NCI-H1930 (cell line): ENCODE data around the gene TEKTIP1.
"Not testable (repeated sequence)": the region's sequence is repeated elsewhere in the genome, so short reads cannot be mapped to it uniquely, and the experiment has no call there.

Experiments
- DNase-seq, 2 experiments: peaks; one replicate each; lab custom pipeline; 2025; lab: John Stamatoyannopoulos, UW

TEKTIP1 gene

DNA sequence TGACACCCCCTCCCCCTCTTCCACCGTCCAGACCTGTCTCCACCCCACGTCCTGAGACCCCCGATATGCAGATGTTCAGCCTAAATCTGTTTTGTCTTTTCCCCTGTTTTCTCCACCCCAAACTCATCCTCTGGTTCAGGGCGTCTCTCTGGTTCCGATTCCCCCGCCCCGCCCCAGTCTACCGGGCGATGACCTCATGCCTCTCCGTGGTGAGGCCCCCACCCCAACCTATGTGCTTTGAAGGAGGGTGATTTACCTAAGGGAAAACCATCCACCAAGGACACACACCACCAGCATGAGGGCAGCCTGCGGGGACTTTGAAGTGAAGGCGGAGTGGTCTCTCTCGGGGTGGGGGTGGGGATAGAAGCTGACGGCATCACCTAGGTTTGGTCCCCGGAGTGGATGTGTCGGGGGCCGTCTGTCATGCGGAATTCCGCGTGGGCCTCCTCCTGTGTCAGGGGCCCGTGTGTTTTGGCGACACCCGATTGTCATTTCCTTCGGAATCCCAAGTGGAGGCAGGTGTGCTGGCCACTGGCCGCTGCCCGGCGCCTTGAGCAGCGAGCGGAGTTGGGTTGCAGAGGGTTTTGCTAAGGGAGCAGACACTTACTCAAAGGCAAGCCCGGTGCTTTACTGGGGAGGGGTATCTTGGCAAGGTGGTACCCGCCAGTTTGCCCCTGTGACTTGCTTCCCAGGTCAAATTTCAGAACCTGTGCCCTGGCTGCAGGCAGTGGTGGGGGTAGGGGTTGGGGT, 31.4 kb upstream of the TEKTIP1 start:
- no peak for DNase-seq

DNA sequence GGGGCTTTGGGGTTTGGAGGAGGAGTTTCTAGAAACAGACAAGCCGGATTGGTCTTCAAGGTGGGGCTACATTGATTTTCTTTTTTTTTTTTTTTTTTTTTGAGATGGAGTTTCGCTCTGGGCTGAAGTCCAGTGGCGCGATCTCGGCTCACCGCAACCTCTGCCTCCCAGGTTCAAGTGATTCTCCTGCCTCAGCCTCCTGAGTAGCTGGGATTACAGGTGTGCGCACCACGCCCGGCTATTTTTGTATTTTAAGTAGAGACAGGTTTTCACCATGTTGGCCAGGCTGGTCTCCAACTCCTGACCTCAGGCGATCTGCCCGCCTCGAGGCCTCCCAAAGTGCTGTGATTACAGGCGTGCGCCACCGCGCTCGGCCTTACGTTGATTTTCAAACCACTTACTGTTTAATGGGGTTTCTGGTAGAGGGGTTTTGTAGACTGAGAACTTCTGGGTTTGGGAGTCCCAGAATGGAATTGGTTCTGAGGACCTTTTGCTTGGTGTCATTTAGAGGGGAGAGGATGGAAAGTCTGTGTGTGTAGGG, 30.8 kb upstream of the TEKTIP1 start:
- not testable (repeated sequence) for DNase-seq

- DNase-seq, result no peak
These were observed 30.0 kb upstream of the TEKTIP1 start for GRCh38 chr19:3508771-3509535.

DNA sequence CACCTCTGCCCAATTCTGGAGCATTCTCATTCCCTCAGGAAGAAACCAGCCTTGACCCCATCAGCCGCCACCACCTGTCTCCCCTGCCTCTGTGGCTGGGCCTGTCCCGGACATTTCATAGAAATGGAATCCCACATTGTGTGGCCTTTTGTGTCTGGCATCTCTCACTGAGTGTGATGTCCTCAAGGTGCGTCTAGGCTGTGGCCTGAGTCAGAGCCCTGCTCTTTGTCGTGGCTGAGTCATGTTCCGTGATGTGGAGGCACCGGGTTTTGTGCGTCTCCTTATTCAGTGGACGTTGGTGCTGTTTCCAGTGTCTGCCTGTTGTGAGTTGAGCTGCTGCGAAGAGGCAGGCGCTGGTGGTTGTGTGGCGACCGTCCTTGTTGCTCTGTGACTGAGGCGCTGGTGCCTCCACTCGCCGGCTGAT, 29.4 kb upstream of the TEKTIP1 start:
- DNase-seq, result no peak

GRCh38 chr19:3510727-3511126, 28.2 kb upstream of the TEKTIP1 start:
- DNase-seq, result no peak

DNA sequence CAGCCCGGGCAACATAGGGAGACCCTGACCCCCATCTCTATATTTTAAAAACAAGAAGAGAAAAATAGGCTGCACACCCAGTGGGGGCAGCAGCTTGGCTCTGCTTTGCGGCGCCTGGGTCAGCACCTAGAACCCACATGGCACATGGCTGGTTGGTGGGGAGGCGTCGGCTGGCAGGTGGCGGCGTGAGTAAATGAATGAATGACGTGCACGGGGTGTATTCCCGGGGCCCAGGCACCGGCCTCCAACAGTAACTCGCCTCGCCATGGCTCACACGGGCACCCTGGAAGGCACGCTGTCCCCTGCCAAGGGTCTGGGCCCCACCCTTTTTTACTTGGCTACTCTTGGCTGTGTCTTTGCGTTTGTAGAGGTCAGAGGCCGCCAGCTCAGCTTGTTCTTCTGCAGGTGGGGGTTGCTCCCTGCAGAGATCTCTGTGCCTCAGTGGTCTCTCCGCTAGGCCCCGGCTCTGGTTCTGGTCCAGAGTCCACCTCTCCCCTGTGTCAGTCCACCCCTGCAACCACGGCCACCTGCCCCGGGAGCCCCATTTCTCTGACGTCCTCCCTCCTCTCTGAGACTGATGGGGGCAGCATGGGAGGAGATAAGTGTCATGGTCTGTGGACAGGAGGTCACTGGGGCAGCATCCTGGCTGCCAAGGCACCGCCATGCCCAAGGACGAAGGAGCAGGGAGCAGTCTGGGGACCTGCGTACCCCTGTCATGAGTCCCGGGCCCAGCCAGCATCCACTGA, 27.3 kb upstream of the TEKTIP1 start:
- no peak for DNase-seq

DNA sequence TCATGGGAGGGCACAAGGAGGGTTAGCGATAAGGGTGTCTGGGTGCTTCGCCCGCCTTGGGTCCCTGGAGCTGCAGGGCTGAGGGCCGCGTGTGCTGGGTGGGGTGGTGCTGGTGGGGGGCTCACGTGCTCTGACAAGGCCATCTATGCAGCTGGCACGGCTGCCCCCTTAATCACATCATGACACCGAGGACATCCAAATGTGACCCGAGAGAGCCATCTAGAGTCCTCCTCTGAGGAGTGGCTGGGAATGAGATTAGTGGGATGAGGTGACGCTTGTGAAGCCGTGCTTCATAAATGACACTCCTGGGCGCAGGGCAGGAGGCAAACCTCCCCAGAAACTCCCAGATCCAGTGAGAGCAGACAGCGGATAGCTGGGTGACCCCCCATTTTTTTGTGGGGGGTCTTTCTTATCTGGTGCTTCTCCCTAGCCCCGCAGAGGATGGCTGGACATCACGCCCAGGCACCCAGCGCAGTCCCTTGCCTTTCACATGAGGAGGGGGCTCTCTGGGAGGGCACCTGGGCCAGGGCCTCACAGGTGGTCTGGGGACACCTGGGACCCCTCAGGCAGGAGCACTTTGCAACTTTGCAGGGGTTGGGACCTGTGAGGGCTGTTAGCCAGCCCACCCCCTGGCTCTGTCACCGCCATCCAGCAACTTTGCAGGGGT, 26.3 kb upstream of the TEKTIP1 start:
- DNase-seq, result no peak

DNA sequence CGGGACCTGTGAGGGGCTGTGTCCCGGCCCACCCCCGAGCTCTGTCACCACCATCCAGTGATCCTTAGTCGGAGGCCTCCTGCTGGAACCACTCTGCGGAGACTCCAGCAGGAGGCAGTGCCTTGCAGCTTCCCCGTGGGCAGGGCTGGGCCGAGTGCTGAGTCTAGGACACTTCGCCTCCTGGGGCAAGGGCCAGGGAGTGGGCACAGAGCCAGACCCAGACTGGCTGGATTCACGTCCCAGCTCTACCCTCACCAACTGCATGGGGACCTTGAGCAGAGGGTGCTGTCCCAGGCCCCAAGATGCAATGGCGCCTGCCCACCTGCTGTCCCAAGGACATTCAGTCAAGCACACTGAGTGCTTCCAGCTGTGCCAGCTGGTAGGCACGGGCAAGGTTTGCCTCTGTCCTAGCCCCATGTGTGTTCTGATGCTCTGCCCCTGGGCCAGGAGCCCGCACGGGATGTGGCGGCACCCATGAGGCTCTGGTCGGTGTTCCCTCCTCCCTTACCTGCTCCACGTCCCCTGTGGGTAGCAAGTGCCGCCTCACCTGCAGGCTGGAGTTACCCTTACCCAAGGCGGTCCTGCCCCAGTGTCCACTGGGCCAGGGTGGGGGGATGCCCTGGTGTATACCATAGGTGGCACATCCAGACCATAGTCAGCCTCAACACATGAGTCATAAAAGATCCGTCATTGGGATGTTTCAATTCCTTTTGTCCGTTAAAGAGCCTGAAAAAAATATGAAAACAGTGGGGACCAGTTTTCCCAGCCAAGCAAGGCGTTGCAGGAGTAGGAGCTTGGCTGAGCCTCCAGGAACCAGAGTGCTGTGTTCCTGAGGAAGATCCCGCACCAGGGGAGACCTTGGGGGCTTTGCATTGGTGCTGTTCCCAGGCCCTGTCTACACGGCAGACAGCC, 25.5 kb upstream of the TEKTIP1 start:
- no peak for DNase-seq

GRCh38 chr19:3514930-3515329, 24.0 kb upstream of the TEKTIP1 start:
- no peak for DNase-seq

DNA sequence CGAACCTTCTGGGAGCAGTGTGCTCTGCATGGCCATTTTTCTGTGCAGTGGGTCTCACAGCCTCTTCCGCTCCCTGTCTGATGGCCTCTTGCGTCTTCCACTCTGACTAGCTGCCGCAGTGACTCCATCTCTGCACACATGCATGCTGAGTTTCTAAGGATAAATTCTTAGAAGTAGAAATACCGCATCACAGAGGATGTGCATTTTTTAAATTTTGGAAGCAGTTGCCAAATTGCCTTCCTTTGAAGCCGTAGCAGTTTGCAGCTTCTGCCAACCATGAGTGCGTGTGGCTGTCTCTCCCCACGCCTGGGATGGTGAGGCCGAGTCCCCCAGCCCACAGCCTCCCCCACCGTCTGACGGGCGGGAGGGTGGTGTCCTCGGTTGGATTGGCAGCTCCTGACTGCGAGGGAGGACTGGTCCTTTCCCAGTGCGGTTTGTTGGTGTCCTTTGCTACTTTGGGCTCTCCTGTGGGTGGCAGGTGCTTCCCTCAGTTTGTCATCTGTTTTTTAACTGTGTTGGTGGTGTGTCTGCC, 23.0 kb upstream of the TEKTIP1 start:
- DNase-seq, result no peak

GRCh38 chr19:3516675-3517207, 22.2 kb upstream of the TEKTIP1 start:
- no peak for DNase-seq

DNA sequence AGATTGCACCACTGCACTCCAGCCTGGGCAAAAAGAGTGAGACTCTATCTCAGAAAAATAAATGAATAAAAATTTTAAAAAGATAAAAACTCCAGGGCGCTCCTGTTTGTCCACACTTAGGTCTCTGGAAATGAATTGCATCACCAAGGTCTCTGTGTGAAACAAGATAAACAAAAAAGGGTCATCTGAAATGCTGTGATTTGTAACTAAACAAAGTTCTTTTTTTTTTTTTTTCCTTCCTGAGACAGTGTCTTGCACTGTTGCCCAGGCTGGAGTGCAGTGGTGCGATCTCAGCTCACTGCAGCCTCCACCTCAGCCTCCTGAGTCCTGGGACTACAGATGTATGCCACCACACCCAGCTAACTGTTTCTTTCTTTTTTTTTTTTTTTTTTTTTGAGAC, 21.3 kb upstream of the TEKTIP1 start:
- DNase-seq, result no peak

GRCh38 chr19:3518255-3518654, 20.7 kb upstream of the TEKTIP1 start:
- no peak for DNase-seq

GRCh38 chr19:3518659-3519058, 20.3 kb upstream of the TEKTIP1 start:
- DNase-seq, result no peak

- no peak for DNase-seq
These were observed 19.8 kb upstream of the TEKTIP1 start for GRCh38 chr19:3519126-3519525.

DNA sequence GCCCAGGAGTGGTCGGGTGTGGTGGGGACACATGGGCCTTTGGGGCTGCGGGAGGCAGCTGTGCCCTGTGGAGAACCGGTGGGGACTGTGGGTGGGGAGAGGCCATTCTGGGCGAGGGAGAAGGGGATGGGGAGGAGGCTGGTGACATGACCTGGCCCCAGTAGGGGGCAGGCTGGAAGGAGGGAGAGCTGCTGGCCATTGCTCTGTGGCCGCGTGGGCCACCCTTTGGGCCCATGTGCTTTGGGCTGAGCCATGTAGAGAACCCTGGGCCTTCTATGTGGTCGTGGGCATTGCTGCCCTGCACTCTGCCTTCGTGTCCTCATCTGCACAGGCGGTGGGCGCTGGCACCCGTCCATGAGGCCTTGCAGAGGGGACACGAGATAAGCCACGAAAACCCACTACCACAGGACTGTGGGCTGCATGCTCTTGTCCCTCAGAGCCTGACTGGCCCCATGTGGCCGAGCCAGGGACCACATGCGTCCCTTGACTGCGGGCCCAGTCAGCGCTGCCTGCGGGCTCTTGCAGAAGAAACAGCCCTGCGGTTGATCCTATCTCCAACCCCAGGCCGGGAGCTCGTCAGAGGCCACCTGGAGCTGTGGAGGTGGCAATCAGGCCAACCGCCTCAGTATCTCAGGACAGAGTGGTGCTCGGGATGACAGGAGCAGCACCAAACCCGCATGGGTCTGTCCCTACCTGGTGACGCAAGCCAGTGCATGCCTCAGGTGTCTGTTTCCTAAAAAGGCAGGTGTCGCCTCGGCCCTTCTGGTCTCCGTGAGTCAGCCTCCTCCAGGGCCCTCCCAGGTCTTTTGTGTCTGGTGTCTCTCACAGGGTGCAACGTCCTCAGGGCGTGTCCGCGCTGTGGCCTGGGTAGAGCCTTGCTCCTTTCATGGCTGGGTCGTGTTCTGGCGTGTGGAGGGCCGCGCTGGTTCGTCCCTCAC, 18.5 kb upstream of the TEKTIP1 start:
- no peak for DNase-seq

- no peak for DNase-seq
These were observed 17.9 kb upstream of the TEKTIP1 start for GRCh38 chr19:3521104-3521445.

DNA sequence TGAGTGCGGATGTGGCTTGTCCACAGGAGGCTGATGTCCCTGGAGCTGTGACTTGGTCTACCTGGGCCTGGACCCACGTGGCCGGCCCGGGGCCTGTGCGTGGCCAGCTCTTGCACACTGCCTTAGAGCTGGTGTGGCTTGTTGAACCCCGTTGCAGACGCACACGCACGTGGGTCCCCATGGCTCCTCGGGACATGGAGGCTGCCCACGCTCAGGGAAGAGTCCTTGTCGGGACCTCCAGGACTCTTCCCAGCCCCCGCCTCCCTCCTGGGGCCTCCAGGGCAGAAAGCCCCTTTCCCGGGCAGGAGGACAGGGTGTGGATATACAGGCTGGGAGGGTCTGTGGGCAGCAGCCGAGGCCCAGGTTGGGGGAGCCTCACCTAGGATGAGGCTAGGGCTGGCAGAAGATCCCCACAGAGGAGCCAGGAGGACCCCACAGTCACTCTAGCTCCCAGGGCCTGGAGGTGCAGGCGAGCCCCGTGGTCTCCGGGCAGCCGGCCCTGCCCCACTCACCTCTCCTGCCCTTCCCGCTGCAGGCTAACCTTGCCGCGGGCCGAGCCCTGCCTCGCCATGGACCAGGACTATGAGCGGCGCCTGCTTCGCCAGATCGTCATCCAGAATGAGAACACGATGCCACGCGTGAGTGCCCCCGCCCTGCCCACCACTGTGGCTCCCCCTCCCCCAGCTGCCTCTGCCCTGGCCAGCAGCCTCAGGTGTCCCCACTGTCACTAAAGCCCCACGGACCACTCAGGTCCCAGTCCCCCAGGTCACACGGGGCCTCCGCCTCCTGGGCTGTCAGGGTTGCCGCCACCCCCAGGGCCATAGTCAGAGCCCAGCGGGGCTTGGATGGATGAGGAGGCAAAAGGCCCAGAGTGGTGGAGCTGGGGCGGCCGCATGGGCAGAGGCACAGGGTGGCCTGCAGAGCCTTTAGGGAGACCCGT, 16.3 kb upstream of the TEKTIP1 start:
- DNase-seq, result no peak
